Fibroblast of skin of right biceps (primary cell): ENCODE results near the gene SNX15.
"Not testable (repeated sequence)": the region's sequence is repeated elsewhere in the genome, so short reads cannot be mapped to it uniquely, and the experiment has no call there.

Experiments used
- DNase-seq: peaks from one replicate; pipeline ENCODE4 v3.0.0-alpha.2; 2013

The SNX15 gene, protein sequence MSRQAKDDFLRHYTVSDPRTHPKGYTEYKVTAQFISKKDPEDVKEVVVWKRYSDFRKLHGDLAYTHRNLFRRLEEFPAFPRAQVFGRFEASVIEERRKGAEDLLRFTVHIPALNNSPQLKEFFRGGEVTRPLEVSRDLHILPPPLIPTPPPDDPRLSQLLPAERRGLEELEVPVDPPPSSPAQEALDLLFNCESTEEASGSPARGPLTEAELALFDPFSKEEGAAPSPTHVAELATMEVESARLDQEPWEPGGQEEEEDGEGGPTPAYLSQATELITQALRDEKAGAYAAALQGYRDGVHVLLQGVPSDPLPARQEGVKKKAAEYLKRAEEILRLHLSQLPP

DNA sequence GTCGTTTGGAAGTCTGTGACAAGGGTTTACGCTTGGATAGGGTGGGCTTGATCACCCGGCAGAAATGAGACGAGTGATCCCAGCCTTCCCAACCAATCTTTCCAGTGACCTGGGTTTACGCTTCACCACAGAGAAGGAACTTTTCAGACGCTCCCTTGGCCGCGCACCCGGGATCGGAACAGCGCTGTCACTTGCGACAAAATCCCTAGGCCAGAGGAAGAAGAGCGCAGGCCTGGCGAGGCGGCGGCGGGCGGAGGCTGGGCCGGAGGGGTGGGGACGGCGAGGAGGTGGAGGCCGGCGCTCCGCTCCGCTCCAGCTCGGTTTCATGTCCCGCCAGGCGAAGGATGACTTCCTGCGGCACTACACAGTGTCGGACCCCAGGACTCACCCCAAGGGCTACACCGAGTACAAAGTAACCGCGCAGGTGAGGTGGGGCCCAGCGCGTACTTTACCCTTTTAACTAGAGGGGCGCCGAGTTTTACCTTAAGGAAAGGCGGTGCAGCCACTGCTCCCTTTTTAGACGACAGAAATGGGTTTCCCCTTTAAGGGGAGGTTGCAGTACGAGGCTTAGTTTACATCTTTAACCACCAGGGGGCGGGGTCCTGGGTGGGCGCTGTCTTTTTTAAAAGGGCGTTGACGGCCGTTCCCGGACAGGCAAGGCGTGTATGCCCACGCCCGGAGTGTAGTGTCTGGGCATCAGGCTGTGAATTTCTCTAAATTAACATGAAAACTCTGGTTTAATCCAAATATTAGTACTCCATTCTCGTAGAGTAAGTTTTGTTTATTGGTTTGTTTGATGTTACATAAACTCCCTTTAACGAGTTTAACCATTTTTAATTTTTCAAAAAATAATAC, at the start of gene SNX15:
Gene SNX15 (plus strand): TSS at position 227 of the 855 bp plus-strand sequence. CDS start 99 bp downstream, at position 326.
- peak; percentile 97 for DNase-seq

DNA sequence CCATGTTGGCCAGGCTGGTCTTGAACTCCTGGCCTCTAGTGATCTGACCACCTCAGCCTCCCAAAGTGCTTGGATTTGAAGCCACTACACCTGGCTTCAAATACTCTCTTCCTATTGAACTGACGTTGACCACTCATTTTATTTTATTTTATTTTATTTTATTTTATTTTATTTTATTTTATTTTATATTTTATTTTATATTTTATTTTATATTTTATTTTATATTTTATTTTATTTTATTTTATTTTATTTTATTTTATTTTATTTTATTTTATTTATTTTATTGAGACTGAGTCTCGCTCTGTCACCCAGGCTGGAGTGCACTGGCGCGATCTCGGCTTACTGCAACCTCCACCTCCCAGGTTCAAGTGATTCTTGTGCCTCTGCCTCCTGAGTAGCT, 43.9 kb upstream of the SNX15 start:
- not testable (repeated sequence) for DNase-seq

DNA sequence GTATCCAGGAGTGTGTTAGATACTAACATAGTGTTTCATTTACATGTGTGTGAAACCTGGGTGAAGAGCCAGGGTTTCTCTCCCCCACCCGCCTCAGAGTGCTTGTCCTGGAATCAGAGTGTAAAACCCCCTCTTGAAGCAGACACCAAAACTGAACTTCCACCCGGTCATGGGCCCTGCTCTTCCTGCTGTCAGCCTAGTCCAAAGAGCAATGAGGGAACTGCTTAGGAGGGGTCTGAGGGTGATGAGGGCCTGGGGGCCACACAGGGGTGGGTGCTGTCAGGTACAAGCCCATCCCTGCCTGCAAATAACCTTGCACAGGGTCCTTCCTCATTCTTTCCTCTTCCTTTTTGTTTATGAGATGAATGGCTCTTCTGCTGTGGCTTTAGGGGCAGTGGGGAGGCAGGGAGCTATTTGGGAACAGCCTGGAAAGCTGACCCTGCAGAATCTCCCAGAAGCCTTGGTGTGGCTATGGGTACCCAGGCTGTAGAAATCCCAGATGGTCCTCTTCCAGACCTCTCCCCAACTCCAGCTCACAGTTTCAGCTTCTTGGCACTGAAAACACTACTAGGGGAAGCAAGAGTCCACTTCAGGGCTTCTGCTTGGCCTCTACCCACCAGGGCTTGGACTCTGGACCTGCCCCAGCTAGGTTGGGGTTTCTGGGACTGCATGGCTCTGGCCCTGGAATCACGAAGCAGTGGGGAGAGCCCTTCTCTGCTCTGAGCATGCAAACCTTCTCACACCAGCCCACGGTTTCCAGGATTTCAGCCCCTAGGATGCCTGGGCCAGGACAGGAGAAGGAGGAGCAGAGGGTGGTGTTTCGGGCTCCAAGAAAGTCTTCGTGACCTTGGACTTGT, 39.0 kb upstream of the SNX15 start:
- DNase-seq: no peak

DNA sequence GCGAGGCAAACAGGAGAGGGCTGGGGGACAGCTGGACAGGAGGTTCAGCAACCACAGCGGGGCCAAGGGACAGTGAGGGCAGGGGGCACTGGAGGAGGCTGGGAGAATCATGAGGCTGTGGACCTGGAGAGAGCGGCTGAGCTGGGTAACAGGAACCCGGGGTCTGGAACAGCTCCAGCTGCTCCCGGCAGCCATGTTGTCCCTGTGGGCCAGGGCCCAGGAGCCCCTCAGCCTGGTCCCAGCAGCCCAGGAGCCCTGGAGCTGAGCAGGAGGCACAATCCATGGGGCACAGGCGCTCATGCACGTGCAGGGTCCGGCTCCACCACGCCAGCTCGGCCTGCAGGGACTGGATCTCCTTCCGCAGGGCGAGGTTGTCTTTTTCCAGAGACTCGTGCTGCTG, 37.8 kb upstream of the SNX15 start:
- no peak for DNase-seq

DNA sequence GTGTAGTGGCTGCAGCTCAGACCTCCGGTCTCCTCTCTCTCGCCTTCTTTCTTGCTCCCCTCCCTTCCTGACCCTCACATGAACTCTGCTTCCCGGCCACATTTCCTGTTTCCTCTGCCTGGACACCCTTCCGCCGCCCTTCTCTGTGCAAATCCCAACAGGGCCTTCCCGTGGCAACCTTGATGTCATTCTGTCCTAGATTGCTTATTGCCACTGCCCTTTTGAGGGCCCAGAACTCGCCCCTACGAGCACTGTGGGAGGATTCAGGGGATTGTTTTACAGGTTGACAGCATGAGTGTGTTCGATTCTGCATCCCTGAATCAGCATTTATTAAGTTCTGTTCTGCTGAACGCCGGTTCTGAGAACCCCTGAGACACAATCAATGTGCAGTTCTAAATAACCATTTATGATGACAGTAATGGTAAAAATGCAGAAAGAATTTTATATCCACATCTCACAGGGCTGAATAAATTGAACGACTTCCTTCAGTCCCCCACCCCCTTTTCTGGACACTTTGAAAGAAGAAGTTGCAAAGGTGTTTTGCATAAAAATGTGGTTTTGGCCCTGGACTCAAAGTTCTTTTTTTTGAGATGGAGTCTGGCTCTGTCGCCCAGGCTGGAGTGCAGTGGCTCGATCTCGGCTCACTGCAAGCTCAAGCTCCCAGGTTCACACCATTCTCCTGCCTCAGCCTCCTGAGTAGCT, 36.9 kb upstream of the SNX15 start:
- peak; percentile 47 for DNase-seq

DNA sequence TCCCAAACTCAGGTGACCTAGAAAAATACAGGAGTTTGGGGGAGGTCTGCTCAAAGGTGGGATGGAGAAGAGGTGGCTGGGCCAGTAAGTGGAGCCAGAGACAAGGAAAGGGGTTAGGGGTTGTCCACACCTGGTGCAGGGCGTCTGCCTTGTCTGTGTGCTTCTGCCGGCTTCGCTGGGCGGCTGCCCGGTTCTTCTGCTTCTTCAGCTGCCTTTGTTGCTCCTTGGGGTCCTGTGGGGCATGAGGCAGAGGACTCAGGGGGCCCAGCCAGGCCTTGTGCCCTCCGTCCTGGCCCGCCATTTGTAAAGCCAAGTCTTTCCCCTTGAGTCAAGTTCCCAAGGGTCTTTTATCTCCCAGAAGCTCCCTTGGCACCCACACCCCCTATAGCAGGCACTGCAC, 32.9 kb upstream of the SNX15 start:
- DNase-seq: no peak

DNA sequence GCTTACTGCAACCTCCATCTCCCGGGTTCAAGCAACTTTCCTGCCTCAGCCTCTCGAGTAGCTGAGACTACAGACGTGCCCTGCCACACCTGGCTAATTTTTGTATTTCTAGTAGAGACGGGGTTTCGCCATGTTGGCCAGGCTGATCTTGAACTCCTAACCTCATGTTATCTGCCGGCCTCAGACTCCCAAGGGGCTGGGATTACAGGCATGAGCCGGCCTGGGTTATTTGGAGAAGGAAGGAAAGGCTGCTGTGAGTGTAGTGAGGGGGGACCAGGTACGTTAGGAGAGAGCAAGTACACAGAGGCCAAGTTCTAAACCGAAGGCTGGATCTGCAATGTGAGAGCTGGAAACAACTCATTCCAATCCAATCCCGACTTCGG, 30.9 kb upstream of the SNX15 start:
- no peak for DNase-seq

DNA sequence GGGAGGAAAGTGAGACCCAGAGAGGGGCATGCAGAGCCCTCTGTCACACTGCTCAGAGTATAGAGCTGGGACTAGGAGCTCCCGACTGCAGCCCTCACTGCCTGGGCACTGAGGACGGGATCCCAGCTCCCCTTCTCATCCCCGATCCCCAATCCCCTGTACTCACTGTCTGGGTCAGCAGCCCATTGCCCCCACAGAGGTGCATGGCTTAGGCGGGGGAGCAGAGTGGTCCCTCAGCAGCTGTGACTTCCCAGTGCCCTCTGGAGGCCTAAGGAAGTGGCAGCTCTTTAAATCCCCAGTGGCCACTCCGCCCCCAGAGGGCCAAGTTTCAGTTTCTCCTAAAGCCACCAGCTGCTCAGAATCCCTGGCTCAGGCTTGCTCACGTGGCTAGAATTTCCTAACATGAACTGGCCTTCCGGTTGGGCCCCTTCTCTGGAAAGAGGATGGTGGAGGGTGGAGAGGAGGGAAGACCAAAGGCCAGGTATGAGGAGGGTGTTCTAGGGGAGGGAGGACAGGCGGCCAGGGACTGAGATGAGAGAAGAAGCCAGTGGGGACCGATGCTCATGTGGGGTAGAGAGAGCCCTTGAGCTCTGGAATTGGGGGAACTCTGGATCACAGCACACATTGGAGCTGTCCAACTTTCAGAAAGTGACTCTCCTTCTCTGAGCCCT, 30.4 kb upstream of the SNX15 start, which contains the start of gene BATF2:
Gene BATF2 (minus strand): TSS at position 262 of the 671 bp plus-strand sequence. CDS start 57 bp downstream, at position 205.
- DNase-seq: peak; percentile 60

DNA sequence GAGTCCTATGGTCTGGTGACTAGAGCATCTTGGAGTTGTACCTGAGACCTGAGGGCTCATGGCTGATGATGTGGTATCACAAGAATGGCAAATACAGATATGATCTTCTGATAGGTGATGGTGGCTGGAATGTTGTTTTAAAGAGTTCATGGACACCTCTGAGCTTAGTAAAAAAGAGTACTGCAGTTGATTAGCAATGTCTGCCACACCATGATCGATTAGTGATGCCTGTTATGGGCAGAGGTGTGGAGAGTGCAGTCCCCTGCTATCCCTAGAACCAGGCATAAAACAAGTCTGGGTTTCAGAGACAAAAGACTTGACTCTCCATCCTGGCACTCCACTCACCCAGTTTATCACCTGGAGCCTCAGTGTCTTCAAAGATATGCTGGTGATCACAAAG, 29.1 kb upstream of the SNX15 start:
- DNase-seq: no peak

DNA sequence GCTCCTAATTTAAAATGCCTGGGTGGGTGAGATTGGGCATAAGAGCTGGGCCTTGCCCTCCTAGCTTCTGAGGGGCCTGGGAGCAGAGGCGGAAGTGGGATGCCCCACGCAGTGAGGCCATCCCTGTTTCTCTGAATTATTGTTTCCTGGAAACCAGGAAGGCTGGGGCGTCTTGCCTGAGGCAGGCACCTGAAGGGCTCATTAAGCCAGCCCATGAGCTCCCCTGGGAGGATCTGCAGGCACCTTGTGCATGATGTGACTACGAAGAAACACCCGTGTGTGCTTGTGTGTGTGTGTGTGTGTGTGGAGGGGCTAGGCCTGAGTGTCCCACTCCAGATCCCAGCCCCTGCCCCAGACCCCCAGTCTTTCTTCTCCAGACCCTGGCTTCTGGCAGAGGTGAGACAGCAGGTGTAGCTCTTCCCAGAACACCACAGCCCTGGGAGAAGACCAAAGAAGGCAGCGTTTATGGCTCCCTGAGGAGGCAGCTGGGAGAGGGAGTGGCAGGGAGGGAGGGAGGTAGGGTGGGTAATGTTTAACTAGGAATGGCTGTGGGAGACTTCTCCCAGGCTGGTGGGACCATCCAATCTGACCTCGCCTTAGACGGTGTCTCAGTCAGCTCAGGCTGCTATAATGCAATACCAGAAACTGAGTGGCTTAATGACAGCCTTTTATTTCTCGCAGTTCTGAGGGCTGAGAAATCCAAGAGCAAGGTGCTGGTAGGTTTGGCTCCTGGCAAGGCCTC, 28.4 kb upstream of the SNX15 start:
- DNase-seq: no peak

DNA sequence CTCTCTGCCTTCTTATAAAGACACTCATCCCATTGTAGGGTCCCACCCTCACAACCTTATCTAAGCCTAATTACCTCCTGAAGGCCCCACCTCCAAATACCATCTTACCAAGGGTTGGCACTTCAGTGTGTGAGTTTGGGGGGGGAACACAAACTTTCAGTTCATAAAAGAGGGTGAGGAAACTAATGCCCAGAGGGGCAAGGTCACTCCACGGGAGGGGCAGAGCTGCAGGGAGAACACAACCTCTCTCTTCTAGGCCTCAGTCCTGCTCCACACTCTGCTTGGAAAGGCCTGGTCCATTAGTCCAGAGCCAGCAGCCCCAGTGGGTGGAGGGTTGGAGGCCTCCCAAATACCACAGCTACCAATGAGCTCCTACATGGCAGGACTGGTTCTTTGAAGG, 27.8 kb upstream of the SNX15 start:
- DNase-seq: no peak

DNA sequence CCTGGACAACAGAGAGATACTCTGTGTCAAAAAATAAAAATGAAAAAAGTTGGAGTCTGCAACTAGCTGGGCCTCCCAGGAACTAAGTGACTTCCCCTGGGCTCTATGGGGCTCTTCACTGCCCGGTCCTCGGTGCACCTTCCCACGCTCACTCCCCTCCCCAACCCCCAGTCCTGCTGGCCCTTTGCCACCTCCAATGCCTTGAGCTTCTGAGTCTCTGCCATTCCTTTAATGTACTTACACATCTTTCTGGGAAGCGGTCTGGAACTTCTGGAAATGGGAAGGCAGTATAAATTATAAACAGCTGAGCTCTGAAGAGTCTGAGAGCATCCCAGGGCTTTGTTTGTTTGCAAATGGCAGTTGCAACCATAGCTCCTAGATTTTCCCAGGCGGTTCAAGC, 24.5 kb upstream of the SNX15 start:
- DNase-seq: no peak

DNA sequence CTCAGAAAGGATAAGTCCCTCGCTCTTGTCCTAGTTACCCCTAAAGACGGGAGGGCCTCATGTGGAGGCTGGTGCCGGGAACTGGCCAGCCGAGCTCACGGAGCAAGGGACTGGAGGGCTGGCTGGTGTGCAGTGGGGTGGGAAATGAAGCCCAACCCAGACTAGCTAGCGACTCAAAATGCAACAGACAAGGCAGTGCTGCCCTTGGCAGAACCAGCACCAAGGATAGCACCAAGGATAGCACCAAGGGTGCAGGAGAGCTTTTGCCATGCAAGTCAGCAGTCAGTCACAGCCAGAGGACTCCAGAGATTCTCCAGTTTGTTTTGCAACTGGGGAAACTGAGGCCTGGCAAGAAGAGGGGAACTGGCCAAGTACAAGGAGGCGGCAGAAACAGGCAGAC, 24.0 kb upstream of the SNX15 start:
- peak; percentile 28 for DNase-seq

DNA sequence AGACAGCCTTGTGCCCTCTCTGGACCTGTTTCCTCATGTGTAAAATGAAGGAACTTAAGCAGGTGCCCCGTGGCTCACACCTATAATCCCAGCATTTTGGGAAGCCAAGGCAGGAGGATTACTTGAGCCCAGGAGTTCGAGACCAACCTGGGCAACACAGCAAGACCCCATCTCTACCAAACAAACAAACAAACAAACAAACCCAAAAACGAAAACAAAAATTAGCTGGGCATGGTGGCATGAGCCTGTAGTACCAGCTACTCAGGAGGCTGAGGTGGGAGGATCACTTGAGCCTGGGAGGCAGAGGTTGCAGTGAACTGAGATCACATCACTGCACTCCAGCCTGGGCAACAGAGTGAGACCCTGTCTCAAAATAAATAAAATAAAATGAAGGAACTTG, 23.3 kb upstream of the SNX15 start:
- not testable (repeated sequence) for DNase-seq

DNA sequence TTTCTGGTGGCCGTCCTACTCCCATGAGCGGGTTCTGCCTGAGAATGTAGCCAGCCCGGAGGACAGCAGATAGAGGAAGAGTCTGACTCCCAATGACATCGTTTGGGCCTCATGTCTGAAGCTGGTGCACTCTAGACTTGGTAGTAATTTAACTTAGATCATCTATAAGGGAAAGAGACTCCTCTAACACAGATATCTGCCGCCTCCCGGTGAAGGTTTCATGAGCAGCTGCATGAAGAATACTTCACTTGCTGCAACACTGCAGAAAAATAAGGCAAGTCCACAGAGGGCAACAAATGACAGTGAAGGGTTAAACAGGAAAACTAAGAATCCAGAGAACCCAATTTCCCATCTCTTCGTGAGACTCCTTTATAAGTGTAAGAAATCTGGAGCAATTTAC, 19.2 kb upstream of the SNX15 start:
- no peak for DNase-seq

DNA sequence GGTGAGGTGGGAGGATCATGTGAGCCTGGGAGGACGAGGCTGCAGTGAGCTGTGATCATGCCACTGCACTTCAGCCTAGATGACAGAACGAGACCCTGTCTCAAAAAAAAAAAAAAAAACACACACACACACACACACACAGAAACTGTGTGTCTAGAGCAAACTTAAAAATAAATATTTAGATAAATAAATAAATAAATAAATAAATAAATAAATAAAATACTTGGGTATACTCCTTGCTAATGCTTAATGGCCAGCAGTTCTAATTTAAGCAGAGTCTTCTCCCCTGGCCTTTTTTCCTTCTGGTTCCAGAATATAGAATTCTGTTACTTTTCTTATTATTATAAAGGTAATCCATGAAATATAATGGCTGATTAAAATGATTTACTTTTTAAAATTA, 18.4 kb upstream of the SNX15 start:
- no peak for DNase-seq

DNA sequence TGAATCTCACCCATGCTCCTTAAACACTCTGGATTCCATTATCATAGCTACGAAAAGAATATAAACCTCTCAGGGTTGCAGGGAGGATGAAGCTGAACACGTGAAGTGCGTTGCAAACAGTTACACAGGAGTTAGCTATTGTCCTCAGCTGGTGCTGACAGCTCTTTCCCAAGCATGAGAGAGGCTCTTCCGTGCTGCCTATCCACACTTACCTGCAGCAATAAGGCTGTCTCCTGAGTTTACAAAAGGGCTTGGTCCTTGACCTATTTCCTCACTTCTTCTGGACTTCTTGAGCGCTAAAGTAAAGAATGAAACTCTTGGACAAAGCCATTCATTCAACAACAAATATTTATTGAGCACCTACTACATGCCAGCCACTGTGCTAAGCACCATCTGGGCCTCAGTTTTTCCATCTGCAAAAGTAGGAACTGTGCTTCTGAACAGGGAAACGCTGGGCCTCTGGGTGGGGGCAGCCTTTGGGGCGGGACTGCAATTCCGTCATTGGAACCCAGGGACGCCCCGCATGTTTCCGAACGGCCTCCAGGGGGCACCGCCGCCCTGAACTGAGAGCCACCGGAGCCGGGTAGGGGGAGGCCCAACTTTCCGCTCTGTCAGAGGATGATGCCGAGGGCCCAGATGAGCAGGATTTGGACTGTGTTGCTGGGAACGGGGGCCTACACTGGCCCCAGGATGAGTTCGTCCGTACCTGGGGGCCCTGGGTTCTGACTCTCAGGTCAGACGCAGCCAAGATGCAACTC, 13.9 kb upstream of the SNX15 start:
- peak; percentile 89 for DNase-seq

DNA sequence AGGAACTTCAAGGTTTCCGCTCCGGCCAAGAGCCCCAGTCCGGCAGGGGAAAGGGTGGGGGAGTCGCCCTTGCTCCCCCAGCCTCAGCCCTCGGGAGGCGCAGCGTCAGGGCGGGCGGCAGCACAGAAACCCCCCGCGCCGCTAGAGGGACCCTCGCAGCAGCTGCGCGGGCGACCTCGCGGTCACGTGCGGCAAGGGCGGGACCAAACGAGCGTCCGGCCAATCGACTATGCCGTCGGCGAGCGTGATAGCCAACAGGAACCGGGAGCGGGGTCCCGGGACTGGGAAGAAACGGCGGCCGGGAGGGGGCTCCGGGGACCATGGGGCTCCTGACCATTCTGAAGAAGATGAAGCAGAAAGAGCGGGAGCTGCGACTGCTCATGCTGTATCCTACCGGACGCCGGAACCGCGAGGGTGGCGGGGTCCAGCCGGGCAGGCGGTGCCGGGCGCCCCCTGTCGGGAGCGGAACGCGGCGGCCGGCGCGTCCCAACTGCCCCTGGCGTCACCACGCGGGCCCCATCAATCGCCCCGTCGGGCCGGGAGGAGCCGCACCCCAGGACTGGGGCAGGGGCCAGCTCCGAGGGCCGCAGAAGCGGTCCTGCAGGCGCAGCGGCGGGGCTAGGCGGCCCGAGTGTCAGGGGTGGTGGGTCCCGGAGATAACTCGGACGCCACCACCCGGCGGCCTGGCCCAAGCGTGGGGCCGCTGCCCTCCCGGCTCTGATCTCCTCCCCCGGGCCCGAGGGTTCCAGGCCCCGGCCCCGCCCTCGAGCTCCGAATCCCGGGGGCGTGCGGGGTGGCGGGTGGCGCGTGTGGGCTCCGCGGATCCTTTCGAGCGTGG, 13.1 kb upstream of the SNX15 start, which contains the start of gene ARL2:
Gene ARL2 (plus strand): TSS at position 273 of the 838 bp plus-strand sequence. CDS start 48 bp downstream, at position 321.
- DNase-seq: peak; percentile 94

DNA sequence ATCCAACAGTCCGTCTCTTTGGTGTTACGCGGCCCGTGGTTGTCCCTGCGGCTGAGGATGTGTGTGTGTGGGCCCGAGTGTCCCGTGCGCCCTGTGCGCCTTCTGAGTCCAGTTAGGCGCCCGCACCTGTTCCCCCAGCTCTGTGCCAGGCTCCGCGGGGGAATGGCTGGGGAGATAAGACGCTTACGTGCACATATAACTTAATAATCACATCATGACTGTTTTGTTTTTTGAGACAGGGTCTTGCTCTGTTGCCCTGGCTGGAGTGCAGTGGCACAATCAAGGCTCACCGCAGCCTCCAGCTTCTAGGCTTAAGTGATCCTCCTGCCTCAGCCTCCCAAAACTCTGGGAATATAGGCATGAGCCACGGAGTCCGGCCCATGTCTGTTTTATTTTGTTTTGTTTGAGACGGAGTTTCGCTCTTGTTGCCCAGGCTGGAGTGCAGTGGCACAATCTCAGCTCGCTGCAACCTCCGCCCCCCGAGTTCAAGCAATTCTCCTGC, 12.5 kb upstream of the SNX15 start:
- DNase-seq: no peak
